Tibial artery (tissue), 4 donors: ENCODE results near the gene ZBTB45.

ENCODE experiments used
- DNase-seq, 2 donors: peaks; one replicate each; pipeline ENCODE4 v3.0.0-alpha.2; 2019
- H3K27ac ChIP-seq, 2 donors: fragments of 200-600 bp; sonication (generic) in 1 of 2; 1 replicate in 1 of 2; 2 replicates in 1 of 2; pipeline ENCODE4 v1.5.1; 2018 to 2019; ENCODE audit warnings: mild to moderate bottlenecking in 1 of 2
- H3K27me3 ChIP-seq, 2 donors: fragments of 200-600 bp; sonication (generic) in 1 of 2; one replicate each; pipeline versions ENCODE4 v1.5.1 to v1.6.0; 2016 to 2019
- H3K36me3 ChIP-seq, 3 donors: fragments of 200-600 bp; sonication (generic) in 2 of 3; one replicate each; pipeline ENCODE4 v1.5.1; 2016 to 2019; ENCODE audit warnings: mild to moderate bottlenecking in 2 of 3
- H3K4me1 ChIP-seq, 4 donors: fragments of 200-600 bp; sonication (generic) in 2 of 4; 1 replicate in 3 of 4; 2 replicates in 1 of 4; pipeline ENCODE4 v1.5.1; 2016 to 2019
- H3K4me3 ChIP-seq, 2 donors: fragments of 200-600 bp; sonication (generic) in 1 of 2; 1 replicate in 1 of 2; 2 replicates in 1 of 2; pipeline ENCODE4 v1.5.1; 2018 to 2019; ENCODE audit warnings: mild to moderate bottlenecking in 2 of 2
- H3K9me3 ChIP-seq, 3 donors: fragments of 200-600 bp; sonication (generic) in 1 of 3; one replicate each; pipeline ENCODE4 v1.5.1; 2016 to 2019
- intact Hi-C: fragments of 100-400 bp; cut with DNase I; formaldehyde crosslinking; loops from one replicate; pipeline ENCODE4 v1.15.0; 2023; ENCODE audit warnings: low total_unique reads
- TF ChIP-seq, protein P1 (sequence below), 2 experiments: fragments of 200-600 bp in 1 of 2; fragments of 450-650 bp in 1 of 2; IDR thresholded peaks; one replicate each; pipeline ENCODE4 v1.5.1; 2017 to 2019; ENCODE audit warnings: antibody characterized with exemption in 2 of 2, mild to moderate bottlenecking in 1 of 2, moderate library complexity in 1 of 2

The ZBTB45 gene

GRCh38 chr19:58559275-58560006, 39.8 kb upstream of the ZBTB45 start:
- TF ChIP-seq, protein P1, sequence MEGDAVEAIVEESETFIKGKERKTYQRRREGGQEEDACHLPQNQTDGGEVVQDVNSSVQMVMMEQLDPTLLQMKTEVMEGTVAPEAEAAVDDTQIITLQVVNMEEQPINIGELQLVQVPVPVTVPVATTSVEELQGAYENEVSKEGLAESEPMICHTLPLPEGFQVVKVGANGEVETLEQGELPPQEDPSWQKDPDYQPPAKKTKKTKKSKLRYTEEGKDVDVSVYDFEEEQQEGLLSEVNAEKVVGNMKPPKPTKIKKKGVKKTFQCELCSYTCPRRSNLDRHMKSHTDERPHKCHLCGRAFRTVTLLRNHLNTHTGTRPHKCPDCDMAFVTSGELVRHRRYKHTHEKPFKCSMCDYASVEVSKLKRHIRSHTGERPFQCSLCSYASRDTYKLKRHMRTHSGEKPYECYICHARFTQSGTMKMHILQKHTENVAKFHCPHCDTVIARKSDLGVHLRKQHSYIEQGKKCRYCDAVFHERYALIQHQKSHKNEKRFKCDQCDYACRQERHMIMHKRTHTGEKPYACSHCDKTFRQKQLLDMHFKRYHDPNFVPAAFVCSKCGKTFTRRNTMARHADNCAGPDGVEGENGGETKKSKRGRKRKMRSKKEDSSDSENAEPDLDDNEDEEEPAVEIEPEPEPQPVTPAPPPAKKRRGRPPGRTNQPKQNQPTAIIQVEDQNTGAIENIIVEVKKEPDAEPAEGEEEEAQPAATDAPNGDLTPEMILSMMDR (IDR thresholded peaks at IDR 0.05) = no peak
- intact Hi-C loops = no loop called here
- Histone ChIP-seq H3K4me3 (peak overlapping the region; percentile 89 to 90), H3K27me3 (no peaks in the 10 kb centered on the region), H3K4me1 (peaks cover 0 to 67% (median 59%) of the 10 kb centered on the region in 4 donors), H3K27ac (peak overlapping the region; percentile 99 to 100), H3K9me3 (no peaks in the 10 kb centered on the region), H3K36me3 (peaks cover 11 to 17% (median 17%) of the 10 kb centered on the region in 3 donors)
- peak; percentile 93 to 97 for DNase-seq

- H3K27ac ChIP-seq = peak overlapping the region; percentile 99 to 100
- peak; percentile 98 to 99 for DNase-seq
- no peaks in the 10 kb centered on the region for H3K27me3 ChIP-seq
- H3K4me1 ChIP-seq = peaks cover 0 to 73% (median 65%) of the 10 kb centered on the region in 4 donors
- TF ChIP-seq, protein P1 (IDR thresholded peaks at IDR 0.05) = no peak
- H3K4me3 ChIP-seq = peak overlapping the region; percentile 89 to 90
- intact Hi-C loops = no loop called here
- H3K9me3 ChIP-seq = no peaks in the 10 kb centered on the region
- H3K36me3 ChIP-seq = peaks cover 11 to 17% (median 17%) of the 10 kb centered on the region in 3 donors
Measured at GRCh38 chr19:58558623-58559274, 39.1 kb upstream of the ZBTB45 start.

DNA sequence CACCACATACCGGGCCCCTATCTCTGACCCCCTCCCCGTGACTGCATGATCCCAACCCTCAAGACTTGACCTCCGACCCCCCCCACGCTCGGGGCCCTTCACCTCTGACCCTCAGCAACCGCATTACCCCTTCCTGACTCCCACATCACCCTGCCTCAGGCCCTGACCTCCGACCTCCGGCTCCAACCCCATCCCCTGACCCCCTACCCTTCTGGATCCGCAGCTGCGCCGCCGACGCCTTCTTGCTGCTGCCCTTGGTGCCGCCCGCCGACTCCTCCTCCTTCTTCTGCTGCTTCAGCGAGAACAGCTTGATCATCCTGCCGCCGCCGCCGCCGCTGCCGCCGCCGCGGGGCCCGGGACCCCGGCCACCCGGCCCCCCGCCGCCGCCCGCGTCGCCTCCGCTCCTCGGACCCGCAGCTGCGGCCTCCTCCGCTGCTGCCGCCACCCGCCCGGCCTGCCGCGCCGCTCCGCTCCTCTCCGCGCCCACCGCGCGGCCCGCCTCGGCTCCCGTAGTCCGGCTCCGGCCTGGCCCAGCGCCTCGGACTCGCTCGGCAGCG, 38.5 kb upstream of the ZBTB45 start, which contains the start of gene UBE2M:
Gene UBE2M, minus strand, starts transcription at position 546 of the 557 bp plus-strand sequence. Its CDS starts 230 bp downstream, at position 316.
- peak; percentile 69 to 85 for DNase-seq

DNA sequence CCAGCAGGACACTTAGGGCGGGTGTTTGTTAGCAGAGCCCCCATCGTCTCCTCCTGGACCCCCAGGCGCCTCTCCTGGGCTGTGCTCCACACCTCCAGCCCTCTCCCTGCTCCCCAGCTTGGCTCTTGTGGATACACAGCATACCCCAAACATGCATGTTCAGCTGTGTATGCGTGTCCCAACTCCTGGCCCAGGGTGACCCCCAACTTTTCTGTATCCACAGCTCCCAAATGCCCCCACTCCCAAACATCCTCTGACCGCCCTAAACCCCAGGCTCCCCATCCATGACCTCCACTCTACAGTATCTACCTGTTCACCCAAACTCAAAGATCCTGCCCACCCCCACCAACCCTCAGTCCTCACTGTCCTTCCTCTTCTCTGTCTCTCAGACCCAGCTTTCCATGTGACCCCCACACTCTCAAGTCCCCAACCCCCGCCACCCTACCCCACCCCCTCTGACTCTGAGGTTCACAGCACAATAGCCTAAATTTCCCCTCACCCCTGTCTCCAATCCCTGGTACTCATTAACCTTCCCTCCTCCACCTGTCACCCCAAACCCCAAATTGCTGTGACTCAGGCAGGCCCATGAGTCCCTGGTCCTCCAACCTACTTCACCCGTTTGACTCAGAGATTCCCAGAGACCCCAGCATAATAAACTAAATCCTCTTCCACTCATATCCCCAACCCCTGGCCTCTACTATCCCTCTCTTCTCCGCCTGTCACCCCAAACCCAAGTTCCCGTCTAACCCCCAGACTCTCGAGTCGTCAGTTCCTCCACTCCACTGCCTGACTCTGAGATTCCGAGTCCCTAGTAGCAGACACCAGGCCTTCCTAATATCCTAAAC, 37.8 kb upstream of the ZBTB45 start:
- peaks cover 13 to 24% (median 21%) of the 10 kb centered on the region in 3 donors for H3K36me3 ChIP-seq
- intact Hi-C loops = no loop called here
- peaks cover 0 to 70% (median 59%) of the 10 kb centered on the region in 4 donors for H3K4me1 ChIP-seq
- TF ChIP-seq, protein P1 (IDR thresholded peaks at IDR 0.05) = no peak
- peak overlapping the region; percentile 89 to 90 for H3K4me3 ChIP-seq
- H3K9me3 ChIP-seq = no peaks in the 10 kb centered on the region
- peak in 1 of 2 donors; percentile 64 for DNase-seq
- H3K27me3 ChIP-seq = no peaks in the 10 kb centered on the region
- H3K27ac ChIP-seq = peak overlapping the region; percentile 99 to 100

More for the DNA sequence above, 38.5 kb upstream of the ZBTB45 start, which contains the start of gene UBE2M:
- H3K9me3 ChIP-seq = no peaks in the 10 kb centered on the region
- intact Hi-C loops = no loop called here
- peak within 1 kb of the TSS; percentile 89 to 90 for H3K4me3 ChIP-seq
- peaks cover 11 to 17% (median 17%) of the 10 kb centered on the region in 3 donors for H3K36me3 ChIP-seq
- peaks cover 0 to 74% (median 65%) of the 10 kb centered on the region in 4 donors for H3K4me1 ChIP-seq
- TF ChIP-seq, protein P1 (IDR thresholded peaks at IDR 0.05) = no peak
- peak within 1 kb of the TSS; percentile 99 to 100 for H3K27ac ChIP-seq
- no peaks in the 10 kb centered on the region for H3K27me3 ChIP-seq
